NCI-H526 (cell line): Measurements from ENCODE around the gene PPP1R12B.

Experiments used
- DNase-seq, 2 experiments: peaks; one replicate each; lab custom pipeline; 2025; lab: John Stamatoyannopoulos, UW

PPP1R12B gene, protein sequence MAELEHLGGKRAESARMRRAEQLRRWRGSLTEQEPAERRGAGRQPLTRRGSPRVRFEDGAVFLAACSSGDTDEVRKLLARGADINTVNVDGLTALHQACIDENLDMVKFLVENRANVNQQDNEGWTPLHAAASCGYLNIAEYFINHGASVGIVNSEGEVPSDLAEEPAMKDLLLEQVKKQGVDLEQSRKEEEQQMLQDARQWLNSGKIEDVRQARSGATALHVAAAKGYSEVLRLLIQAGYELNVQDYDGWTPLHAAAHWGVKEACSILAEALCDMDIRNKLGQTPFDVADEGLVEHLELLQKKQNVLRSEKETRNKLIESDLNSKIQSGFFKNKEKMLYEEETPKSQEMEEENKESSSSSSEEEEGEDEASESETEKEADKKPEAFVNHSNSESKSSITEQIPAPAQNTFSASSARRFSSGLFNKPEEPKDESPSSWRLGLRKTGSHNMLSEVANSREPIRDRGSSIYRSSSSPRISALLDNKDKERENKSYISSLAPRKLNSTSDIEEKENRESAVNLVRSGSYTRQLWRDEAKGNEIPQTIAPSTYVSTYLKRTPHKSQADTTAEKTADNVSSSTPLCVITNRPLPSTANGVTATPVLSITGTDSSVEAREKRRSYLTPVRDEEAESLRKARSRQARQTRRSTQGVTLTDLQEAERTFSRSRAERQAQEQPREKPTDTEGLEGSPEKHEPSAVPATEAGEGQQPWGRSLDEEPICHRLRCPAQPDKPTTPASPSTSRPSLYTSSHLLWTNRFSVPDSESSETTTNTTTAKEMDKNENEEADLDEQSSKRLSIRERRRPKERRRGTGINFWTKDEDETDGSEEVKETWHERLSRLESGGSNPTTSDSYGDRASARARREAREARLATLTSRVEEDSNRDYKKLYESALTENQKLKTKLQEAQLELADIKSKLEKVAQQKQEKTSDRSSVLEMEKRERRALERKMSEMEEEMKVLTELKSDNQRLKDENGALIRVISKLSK

DNA sequence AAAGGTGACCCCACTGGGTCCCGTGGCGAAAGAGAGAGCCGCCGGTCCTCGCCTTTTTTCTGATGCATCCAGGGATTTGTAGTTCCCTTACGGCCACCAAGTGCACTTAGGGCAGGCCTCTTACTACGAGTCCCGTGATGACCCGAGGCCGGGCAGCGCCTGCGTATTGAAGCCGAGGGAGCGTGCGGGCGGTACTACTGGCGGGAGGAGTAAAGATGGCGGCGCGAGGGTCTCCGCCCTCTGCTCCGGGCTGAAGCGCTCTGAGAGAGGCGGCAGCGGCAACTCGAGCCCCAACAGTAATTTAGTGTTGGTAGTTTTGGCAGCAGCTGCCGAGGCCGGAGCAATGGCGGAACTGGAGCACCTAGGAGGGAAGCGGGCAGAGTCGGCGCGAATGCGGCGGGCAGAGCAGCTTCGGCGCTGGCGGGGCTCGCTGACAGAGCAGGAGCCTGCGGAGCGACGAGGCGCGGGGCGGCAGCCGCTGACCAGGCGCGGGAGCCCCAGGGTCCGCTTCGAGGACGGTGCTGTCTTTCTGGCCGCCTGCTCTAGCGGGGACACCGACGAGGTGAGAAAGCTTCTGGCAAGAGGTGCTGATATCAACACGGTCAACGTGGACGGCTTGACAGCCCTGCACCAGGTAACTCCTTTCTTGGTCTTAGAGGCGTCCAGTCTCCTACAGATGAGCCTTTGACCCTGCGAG lies at the start of gene PPP1R12B:
Gene PPP1R12B, plus strand, starts transcription at position 191 of the 697 bp plus-strand sequence. Its CDS starts 153 bp downstream, at position 344.
- DNase-seq, result peak; percentile 96 to 97

DNA sequence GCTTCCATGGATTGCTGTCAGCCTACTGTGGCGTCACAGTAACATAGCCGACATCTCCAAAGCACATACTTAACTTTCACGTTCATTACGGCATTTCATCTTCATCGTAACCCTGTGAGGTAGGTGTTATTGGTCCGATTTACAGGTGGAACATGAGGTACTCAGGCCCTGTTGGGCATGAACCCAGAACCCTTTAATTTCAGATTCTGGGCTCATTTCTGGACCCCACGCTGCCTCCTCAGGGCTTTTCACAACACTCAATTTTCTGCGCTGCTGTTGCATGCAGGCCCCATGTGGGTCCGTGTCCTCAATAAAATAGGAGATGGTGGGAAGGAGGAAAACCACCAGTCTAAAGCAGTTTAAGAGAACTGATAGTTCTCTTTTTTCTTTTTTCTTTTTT lies 46.3 kb upstream of the PPP1R12B start:
- DNase-seq, result no peak

DNA sequence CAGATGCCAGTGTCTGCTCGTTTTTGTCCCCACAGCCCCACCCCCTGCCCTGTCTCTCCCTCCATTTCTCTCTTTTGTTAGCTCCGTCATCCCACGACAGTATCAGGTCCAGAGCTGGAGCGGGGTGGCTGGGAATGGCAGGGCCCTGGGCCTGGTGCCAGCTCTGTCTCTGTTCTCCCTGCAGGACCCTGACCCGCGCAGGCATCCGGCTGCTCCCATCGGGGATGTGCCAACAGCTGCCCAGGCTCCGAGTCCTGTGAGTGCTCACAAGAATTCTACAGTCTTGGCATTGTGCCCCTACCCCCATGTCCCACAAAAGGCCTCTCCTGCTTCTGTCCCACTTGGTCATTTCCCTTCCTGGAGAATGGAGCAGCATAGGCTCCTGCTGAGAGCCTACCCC lies 44.1 kb upstream of the PPP1R12B start:
- no peak for DNase-seq

DNA sequence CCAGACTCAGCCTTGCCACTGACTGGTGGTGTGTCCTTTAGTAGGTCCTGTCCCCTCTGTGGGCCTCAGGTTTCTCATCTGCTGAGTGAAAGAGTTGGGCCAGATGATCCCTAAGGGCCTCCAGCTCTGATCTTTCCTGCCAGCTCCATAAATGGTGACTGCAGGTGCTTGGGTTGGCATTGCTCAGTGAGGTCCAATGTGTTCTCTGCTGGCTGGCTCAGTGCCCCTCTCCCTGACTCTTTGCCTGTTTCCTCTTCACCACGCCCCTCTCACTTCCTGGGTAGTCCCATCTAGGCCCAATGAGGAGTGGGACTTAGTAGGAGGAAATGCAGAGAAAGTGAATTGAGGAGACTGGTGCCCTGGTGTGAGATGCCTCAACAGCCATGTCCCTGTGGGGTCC lies 43.3 kb upstream of the PPP1R12B start:
- DNase-seq, result no peak

DNA sequence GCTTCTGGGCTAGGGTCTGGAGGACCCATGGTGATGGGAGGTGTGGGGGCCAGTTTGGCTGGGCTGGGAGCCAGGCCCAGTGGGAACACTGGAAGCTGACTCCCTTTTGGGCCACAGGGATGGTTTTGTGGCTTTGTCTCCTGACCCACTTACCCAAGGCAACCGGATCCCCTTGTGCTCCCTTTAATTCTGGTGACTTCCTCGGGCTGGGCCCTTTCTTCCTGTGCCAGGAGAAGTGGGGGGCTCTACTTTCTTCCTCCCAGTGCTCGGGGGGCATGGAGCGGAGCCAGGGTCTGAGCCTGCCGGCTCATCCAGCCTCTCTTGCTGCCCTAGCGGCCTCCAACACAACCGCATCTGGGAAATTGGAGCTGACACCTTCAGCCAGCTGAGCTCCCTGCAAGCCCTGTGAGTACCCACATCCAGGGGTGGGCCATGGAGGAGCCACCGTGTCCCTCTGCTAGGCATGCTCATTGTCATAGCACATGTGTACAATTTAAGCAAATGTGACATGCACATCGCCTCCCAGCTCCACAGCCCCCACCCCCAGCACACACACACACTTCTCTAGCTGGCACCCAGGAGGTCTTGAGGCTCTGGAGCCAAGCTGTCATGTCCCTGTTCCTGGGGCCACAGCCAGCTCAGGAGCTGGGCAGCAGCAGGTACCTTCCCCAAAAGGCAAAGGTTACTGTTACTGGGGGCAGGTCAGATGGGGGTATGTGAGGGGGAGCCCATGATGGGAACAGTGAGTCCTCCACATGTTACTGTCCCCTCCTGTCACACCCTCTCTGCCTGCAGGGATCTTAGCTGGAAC lies 41.8 kb upstream of the PPP1R12B start:
- no peak for DNase-seq

DNA sequence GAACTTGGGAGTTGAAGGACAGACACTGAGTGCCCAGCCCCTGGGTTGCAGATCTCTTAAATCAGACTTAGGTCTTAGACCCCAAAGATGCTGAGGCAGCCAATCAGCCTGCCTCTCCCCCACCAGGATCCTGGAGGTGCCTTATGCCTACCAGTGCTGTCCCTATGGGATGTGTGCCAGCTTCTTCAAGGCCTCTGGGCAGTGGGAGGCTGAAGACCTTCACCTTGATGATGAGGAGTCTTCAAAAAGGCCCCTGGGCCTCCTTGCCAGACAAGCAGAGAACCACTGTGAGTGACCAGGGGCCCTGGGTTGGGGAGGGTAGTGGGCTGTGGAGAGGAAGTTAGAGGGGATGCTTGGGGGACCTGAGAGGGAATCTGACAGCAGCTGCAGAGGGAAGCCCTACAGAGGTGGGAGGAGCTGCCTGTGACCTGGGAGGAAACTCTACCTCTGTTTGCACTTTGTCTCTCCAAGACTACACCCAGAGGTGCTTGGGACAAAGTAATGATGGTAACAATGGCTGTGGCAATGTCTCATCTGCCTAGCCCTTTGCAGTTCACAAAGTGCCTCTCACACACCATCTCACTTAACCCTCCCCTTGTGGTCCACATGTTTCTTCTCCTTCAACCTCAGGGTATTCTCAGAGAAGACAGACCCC lies 38.3 kb upstream of the PPP1R12B start:
- DNase-seq, result no peak

DNA sequence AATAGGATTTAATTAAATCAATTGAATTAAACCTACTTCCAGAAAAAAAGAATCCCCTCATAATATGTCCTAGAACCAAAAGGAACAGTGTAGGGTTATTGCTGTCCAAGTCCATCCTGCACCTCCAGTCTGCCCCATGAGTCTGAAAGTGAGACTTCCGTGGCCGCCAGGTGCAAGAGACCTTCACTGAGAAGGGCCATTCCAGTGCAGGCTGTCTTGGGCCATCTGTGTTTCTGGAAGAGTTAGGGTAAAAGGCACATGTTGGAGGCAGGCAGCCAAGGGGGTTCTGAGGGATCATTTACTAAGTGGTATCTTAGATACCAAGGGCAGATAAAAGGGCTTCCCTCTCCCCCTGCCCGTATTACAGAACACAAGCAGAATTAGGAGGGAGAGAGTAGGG lies 37.8 kb upstream of the PPP1R12B start:
- DNase-seq, result no peak

DNA sequence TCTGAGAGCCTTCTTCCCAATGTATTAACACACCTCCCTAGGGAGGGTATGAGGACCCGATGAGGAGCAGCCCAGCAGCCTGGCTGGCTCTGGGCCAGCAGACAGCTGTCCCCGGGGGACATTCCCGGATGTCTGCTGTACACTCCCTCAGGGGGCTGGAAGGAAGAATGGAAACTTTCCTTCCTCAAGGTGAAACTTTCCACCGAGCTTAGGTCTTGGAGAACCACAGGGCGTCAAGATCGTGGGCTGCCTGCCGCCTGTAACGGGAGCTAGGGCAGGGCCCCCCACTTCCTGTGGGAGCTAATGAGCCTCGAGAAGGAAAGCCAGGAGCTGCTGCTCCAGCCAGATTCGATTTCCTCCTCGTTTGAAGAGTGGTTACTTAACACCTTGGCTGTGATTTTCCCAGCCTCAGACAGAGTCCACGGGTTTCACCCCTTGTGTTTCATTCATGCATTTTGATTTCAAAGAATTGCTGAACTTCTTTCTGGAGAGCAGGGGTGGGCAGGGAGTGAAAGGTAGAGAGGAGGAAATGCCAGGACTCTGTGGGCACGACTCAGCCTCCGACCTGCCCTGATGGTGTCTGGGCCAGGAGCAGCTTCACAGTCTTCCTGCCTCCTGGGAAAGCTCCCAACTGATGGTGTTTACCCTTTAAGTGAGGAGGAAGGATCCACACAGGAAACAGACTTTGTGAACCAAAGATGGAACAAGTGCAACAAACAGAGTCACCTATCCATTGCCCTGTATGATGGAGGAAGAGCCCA lies 36.4 kb upstream of the PPP1R12B start:
- DNase-seq, result no peak

DNA sequence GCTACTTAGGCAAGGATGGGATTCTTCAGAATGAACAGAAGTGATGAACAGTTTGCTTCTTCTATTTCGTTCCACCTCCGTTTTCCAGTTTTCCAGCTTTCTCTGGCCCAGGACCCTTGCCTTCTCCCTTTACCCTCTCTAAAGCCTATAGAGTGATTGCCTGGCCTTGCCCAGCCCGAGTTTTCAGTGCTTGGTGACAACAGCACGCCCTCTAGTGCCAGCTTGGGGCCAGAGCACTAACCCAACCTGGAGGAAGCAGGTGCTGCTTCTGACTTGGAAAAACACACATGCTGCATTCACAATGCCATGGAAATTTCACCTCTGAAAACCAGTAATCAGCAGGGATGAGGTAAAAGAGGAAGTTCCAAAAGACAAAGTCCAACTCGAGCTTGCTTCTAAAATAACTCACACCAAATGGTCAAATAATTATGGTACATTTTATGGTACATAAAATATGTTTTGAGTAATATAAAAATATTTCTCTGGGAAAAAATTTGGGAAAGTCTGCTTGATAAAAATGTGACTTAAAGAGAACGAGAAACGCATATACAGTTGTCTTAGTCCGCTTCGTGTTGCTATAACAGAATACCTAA lies 32.8 kb upstream of the PPP1R12B start:
- peak; percentile 54 to 86 for DNase-seq

DNA sequence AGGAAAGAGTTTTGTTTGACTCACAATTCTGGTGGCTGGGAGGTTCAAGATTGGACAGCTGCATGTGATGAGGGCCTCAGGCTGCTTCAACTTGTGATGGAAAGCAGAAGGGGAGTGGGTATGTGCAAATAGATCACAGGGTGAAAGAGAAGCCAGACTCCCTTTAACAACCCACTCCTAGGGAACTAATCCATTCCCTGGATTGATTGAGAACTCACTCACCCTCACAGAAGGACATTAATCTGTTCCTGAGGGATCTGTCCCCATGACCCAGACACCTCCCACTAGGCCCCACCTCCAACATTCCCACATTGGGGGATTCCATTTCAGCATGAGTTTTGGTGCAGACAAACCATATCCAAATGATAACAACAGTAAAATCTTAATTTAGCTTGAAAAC lies 32.3 kb upstream of the PPP1R12B start:
- DNase-seq, result no peak

DNA sequence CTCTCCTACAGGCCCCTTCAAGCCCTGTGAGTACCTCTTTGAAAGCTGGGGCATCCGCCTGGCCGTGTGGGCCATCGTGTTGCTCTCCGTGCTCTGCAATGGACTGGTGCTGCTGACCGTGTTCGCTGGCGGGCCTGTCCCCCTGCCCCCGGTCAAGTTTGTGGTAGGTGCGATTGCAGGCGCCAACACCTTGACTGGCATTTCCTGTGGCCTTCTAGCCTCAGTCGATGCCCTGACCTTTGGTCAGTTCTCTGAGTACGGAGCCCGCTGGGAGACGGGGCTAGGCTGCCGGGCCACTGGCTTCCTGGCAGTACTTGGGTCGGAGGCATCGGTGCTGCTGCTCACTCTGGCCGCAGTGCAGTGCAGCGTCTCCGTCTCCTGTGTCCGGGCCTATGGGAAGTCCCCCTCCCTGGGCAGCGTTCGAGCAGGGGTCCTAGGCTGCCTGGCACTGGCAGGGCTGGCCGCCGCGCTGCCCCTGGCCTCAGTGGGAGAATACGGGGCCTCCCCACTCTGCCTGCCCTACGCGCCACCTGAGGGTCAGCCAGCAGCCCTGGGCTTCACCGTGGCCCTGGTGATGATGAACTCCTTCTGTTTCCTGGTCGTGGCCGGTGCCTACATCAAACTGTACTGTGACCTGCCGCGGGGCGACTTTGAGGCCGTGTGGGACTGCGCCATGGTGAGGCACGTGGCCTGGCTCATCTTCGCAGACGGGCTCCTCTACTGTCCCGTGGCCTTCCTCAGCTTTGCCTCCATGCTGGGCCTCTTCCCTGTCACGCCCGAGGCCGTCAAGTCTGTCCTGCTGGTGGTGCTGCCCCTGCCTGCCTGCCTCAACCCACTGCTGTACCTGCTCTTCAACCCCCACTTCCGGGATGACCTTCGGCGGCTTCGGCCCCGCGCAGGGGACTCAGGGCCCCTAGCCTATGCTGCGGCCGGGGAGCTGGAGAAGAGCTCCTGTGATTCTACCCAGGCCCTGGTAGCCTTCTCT lies 30.3 kb upstream of the PPP1R12B start:
- no peak for DNase-seq

DNA sequence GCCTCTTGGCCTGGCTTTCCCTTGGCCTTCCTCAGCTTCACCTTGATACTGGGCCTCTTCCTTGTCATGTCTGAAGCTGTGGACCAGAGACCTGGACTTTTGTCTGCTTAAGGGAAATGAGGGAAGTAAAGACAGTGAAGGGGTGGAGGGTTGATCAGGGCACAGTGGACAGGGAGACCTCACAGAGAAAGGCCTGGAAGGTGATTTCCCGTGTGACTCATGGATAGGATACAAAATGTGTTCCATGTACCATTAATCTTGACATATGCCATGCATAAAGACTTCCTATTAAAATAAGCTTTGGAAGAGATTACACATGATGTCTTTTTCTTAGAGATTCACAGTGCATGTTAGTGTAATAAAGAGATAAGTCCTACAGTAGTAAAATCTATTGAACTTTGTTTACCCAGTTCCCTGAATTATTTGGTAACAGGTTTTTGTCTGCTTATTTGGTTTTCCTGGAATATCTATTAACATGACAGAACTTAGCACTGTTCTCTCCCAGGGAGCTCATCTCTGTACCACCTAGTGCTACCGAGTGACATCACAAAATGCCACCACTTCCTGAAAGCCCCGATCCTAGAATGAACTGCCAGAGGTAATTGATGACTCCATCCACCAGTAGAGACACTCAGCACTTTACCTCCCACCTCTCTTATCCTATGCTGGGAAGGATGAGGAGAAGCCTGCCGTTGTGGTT lies 29.0 kb upstream of the PPP1R12B start:
- DNase-seq, result no peak

DNA sequence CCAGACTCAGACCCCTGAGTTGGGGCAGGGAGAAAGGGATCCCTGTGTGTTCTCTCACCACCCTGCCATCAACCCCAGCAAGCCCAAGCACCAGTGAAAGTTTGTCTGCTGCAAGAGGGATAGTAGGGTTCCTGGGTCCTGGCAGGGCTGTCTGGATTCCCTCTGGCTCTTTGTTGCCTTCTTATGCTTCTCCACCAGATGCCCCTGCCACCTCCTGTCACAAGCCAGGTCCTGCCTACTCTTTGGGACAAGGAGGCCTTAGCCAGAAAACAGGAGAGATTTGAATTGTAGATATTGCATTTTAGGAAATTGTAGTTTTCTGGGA lies 28.5 kb upstream of the PPP1R12B start:
- no peak for DNase-seq

DNA sequence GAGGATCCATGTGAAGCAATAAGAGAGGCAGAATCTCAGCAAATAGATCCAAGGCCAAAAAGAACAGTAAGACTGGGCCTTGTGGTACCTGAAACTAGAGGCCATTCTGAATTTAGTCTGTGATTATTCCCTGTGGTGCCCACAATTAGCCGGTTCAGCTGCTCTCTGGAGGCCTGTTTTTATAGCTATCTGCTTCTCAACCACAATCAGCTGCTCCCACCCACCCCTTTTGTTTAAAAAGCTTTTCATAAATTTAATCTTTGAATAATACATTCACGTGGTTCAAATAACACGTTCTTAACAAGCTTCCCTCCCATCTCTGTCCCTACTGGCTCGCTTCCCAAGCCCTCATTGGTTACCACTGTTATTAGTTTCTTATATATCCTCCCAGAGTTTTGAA lies 24.8 kb upstream of the PPP1R12B start:
- no peak for DNase-seq

DNA sequence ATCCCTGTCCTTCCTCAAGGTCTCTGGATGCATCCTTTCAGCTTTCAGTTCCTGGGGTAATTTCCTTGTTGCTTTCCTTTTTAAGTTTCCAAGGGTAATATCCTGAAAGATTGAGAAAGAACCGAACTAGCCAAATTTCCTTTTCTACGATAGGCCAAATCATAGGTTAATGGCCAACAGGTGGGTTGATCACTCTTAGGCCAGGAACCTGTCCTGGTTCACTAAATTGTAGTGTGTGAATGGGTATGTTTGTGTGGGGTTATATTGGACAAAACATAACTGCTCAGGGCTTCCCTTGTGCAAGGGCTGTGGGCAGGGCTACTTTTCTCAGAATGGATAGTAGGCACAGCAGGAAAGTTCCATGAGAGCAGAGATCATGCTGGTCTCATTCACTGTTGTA lies 23.9 kb upstream of the PPP1R12B start:
- no peak for DNase-seq

DNA sequence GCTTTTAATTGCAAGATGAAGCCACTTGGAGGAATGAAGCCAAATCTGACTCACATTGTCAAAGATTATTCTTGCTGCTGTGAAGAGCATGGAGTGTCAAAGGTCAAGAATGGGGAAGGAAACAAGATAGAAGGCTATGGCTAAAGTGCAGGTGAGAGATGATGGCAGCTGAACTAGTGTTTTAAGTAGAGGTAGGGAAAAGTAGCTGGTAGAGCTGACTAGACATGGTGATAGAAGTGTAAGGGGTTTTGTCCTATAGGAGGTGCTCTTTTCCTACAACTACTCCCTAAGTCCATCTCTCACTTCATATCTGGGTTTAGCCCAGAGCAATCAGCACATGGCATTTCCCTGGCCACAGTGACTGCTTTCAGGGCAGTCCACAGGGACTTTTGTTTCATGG lies 18.6 kb upstream of the PPP1R12B start:
- DNase-seq, result no peak

DNA sequence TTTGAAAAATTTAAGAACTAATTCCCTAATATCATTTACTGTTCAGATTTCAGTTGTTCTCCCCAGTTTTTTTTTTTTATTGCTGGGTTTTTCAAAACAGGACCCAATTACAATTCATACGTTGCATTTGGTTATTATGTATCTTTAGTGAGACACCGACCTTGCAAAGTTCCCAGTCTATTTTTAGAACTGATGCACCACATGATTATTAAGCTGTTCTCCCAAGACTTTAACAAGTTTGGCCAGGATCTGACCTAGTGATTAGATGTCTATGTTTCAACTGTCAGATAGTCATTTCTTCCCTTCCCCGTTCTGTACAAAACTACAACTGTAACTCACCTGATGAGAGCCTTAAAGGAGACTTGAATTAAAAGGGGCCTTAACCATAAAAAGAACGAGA lies 14.6 kb upstream of the PPP1R12B start:
- no peak for DNase-seq
